Measurements from ENCODE around the gene MARCHF6. TPM values are rescaled to one million over a fixed set of nuclear protein-coding genes. Genes with fewer than 3 reads are reported as not detected.

The MARCHF6 gene
- total and polyA plus RNA-seq, 9 of the 15 experiments (the other 6 are each of a cell fraction or from before 2014, with no cell fraction given): 74.1 to 456 (median 116) TPM

DNA sequence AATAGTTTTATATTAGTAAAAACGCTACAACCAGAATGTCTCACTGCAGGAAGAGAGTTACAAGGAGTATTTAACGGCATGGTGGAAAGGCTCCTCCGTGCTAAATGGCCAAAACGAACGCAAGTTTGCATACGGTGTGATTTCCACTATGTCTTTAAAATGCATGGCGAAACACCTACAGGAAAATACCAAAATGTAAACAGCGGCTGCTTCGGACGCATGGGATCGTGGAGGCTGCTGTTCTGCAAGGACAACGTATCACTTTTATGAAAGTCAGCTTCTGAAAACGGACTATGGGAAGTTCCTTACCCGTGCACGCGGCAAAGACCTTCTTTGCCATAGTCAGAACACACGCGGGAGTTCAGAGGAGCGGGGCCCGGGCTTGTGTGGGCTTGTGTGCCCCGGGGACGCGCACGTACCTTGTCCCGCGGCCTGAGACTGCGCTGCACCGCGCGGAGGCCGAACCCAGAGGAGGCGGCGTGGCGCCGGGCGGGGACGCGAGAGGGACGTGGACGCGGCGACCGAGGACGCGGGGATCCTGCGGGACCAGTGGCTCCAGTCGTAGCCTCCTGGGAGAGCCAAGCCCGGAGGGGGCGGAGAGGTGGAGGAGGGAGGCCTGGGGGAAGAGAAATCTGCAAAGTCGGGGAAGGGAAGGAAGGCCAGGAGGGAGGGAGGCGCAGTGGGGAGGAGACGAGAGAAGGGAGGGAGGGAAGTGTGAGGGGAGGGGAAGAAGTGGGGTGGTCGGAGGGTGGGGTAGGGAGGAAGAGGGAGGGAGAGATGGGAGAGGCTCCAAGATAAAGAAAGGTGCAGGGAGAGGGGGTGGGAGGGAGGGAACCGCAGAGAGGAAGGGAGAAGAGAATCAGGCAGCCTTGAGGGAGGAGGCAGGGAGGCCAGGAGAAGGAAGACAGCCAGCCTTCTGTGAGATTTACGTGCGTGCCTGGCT lies 46.0 kb upstream of the MARCHF6 start, which contains the start of gene CMBL (continued):
- no peak for TF ChIP-seq PCBP2 (IDR thresholded peaks at IDR 0.05; ENCODE audit: low read depth, low read length, poor library complexity, severe bottlenecking)
- no peak for TF ChIP-seq ZNF41 (CRISPR knock-in tag; conservative IDR thresholded peaks at IDR 0.05)
- no peak for TF ChIP-seq KHSRP (IDR thresholded peaks at IDR 0.05)
- peak; percentile 78; the same call in 1 of the 2 replicates for TF ChIP-seq ZNF12 (CRISPR knock-in tag; IDR thresholded peaks at IDR 0.05)
- peak; percentile 56; the same call in 1 of the 2 replicates for TF ChIP-seq ETV1 (tag; conservative IDR thresholded peaks at IDR 0.05; ENCODE audit: low read depth)

DNA sequence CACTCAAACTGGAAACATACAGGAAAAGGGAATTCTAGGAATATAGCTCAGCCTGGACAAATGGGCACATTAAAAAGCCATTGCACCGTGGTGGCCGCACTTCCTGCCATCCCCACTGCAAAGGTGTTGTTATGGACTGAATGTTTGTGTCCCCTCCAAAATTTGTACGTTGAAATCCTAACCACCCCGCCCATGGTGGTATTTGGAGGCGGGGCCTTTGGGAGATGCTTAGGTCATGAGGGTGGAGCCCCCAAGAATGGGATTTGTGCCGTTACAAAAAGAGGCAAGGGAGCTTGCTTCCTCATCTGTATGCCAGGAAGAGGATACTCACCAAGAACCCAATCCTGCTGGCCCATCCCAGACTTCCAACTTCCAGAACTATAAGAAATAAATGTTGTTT lies 44.7 kb upstream of the MARCHF6 start:
- intact Hi-C loops (cut with micrococcal nuclease): loop anchor here (5.0 to 10.0 kb wide), 2 partner anchors 57 to 296 kb away; partner anchors contain the start of gene CCT5
- H3K4me2 ChIP-seq (ENCODE audit: insufficient read depth, low read length): peak overlapping the region; percentile 71
- peak overlapping the region; percentile 2 to 47; a peak in 3 of 4 replicates for H3K9ac ChIP-seq (ENCODE audit: insufficient read depth in 1 of 2, low read depth in 2 of 2, low read length in 2 of 2)
- no peaks in the 10 kb centered on the region for H3K9me3 ChIP-seq (replicated peaks; ENCODE audit: control insufficient read depth, insufficient read depth, low read depth, low read length)
- H4K20me1 ChIP-seq (replicated peaks; ENCODE audit: control insufficient read depth, insufficient read depth, low read length): no peaks in the 10 kb centered on the region
- FAIRE-seq (peak; percentile 70), DNase-seq (ENCODE audit: extremely low read depth in 1 of 4, low spot score in 3 of 4) (peak in 3 of 4 experiments; percentile 45 to 86 (median 66)), ATAC-seq (peak; percentile 48)
- CTCF ChIA-PET (ENCODE audit: low intra/inter-chr PET ratio): no interaction called here
- BruUV-seq (replicated peaks): no TSS peak
- H3K27me3 ChIP-seq (ENCODE audit: control insufficient read depth in 2 of 2, insufficient read depth in 2 of 2, low read length in 2 of 2): no peaks in the 10 kb centered on the region
- peak overlapping the region; percentile 88 for H2AFZ ChIP-seq (ENCODE audit: low read depth, low read length)
- whole genome bisulfite sequencing (ENCODE audit: insufficient coverage, low coverage, missing lambda C conversion rate): 10% methylated on average over 6 of the region's 6 CpGs
- peaks cover 13% of the 10 kb centered on the region; the same call in 2 of the 3 replicates for H3K36me3 ChIP-seq (ENCODE audit: control insufficient read depth, insufficient read depth, low read length)
- peaks cover 39% of the 10 kb centered on the region for H3K79me2 ChIP-seq (ENCODE audit: control insufficient read depth, insufficient read depth, low read length)
- H3K27ac ChIP-seq (ENCODE audit: extremely low read depth, low read depth, low read length): peak overlapping the region; percentile 82
- H3K4me3 ChIP-seq: peak overlapping the region; percentile 7; the same call in 1 of the 2 replicates
- no peaks in the 10 kb centered on the region for H3K9me1 ChIP-seq (ENCODE audit: control insufficient read depth, insufficient read depth, low read length)
- in situ Hi-C loops (cut with MboI): no loop called here
- POLR2A ChIA-PET: interaction anchor here (0.6 to 4.9 kb wide), 10 partner anchors 10 to 164 kb away, joined by 3 to 31 read pairs (median 4); partner anchors contain the start of gene MARCHF6
- H3K4me1 ChIP-seq (replicated peaks in 1 of 2; ENCODE audit: control insufficient read depth in 2 of 2, insufficient read depth in 2 of 2, low read length in 2 of 2): peaks cover 50 to 64% of the 10 kb centered on the region in 2 experiments
- TF ChIP-seq FOXK2 (conservative IDR thresholded peaks at IDR 0.05 in 1 of 2, IDR thresholded peaks at IDR 0.05 in 1 of 2; ENCODE audit: low read depth in 2 of 2) (peak in 1 of 2 experiments; percentile 47; a peak in 1 of 4 replicates), ATF7 (IDR thresholded peaks at IDR 0.05) (peak; percentile 48; the same call in 1 of the 2 replicates), L3MBTL2 (IDR thresholded peaks at IDR 0.05) (0 out of 2 replicates have a peak, but pooled peaks have one; percentile 44), NCOA6 (IDR thresholded peaks at IDR 0.05) (no peak)
- TF ChIP-seq, protein P1, sequence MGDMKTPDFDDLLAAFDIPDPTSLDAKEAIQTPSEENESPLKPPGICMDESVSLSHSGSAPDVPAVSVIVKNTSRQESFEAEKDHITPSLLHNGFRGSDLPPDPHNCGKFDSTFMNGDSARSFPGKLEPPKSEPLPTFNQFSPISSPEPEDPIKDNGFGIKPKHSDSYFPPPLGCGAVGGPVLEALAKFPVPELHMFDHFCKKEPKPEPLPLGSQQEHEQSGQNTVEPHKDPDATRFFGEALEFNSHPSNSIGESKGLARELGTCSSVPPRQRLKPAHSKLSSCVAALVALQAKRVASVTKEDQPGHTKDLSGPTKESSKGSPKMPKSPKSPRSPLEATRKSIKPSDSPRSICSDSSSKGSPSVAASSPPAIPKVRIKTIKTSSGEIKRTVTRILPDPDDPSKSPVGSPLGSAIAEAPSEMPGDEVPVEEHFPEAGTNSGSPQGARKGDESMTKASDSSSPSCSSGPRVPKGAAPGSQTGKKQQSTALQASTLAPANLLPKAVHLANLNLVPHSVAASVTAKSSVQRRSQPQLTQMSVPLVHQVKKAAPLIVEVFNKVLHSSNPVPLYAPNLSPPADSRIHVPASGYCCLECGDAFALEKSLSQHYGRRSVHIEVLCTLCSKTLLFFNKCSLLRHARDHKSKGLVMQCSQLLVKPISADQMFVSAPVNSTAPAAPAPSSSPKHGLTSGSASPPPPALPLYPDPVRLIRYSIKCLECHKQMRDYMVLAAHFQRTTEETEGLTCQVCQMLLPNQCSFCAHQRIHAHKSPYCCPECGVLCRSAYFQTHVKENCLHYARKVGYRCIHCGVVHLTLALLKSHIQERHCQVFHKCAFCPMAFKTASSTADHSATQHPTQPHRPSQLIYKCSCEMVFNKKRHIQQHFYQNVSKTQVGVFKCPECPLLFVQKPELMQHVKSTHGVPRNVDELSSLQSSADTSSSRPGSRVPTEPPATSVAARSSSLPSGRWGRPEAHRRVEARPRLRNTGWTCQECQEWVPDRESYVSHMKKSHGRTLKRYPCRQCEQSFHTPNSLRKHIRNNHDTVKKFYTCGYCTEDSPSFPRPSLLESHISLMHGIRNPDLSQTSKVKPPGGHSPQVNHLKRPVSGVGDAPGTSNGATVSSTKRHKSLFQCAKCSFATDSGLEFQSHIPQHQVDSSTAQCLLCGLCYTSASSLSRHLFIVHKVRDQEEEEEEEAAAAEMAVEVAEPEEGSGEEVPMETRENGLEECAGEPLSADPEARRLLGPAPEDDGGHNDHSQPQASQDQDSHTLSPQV (IDR thresholded peaks at IDR 0.05): peak; percentile 69
- TF ChIP-seq, protein P2, sequence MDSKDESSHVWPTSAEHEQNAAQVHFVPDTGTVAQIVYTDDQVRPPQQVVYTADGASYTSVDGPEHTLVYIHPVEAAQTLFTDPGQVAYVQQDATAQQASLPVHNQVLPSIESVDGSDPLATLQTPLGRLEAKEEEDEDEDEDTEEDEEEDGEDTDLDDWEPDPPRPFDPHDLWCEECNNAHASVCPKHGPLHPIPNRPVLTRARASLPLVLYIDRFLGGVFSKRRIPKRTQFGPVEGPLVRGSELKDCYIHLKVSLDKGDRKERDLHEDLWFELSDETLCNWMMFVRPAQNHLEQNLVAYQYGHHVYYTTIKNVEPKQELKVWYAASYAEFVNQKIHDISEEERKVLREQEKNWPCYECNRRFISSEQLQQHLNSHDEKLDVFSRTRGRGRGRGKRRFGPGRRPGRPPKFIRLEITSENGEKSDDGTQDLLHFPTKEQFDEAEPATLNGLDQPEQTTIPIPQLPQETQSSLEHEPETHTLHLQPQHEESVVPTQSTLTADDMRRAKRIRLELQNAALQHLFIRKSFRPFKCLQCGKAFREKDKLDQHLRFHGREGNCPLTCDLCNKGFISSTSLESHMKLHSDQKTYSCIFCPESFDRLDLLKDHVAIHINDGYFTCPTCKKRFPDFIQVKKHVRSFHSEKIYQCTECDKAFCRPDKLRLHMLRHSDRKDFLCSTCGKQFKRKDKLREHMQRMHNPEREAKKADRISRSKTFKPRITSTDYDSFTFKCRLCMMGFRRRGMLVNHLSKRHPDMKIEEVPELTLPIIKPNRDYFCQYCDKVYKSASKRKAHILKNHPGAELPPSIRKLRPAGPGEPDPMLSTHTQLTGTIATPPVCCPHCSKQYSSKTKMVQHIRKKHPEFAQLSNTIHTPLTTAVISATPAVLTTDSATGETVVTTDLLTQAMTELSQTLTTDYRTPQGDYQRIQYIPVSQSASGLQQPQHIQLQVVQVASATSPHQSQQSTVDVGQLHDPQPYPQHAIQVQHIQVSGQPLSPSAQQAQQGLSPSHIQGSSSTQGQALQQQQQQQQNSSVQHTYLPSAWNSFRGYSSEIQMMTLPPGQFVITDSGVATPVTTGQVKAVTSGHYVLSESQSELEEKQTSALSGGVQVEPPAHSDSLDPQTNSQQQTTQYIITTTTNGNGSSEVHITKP (IDR thresholded peaks at IDR 0.05; ENCODE audit: partially characterized antibody): peak; percentile 31
